Dermis blood vessel endothelial cell (primary cell): ENCODE results near the gene PRRX1. TPM values are rescaled to one million over a fixed set of nuclear protein-coding genes. Genes with fewer than 3 reads are reported as not detected.
A peak's percentile ranks its signal among the peaks of the same experiment; 100 is the strongest.

Experiments used
- DNase-seq: peaks from one replicate; pipeline ENCODE4 v3.0.0; 2010
- total RNA-seq: library from RNA; depleted of rRNA; stranded (reverse); fragments of >200 nt; gene quantifications from 2 replicates; pipeline ENCODE4 v1.2.3, GENCODE V29; 2014

Gene PRRX1
- total RNA-seq, 1 donor from 2014 or later, result 0.17 TPM

- DNase-seq, result no peak
Measured at GRCh38 chr1:170723518-170723917, 59.6 kb downstream of the PRRX1 start.

GRCh38 chr1:170725326-170725725 is 61.4 kb downstream of the PRRX1 start:
- DNase-seq, result no peak

GRCh38 chr1:170727963-170728362 is 64.0 kb downstream of the PRRX1 start:
- DNase-seq, result no peak

- DNase-seq, result no peak
Measured at GRCh38 chr1:170729225-170730002, 65.5 kb downstream of the PRRX1 start.

- no peak for DNase-seq
Measured at GRCh38 chr1:170730014-170730413, 66.1 kb downstream of the PRRX1 start.

- DNase-seq, result peak; percentile 59
Measured at GRCh38 chr1:170730438-170730837, 66.5 kb downstream of the PRRX1 start.

- no peak for DNase-seq
Measured at GRCh38 chr1:170731566-170732251, 67.8 kb downstream of the PRRX1 start.

GRCh38 chr1:170732252-170732588 is 68.3 kb downstream of the PRRX1 start:
- no peak for DNase-seq

- DNase-seq, result no peak
Measured at GRCh38 chr1:170734412-170735175, 70.7 kb downstream of the PRRX1 start.

GRCh38 chr1:170735366-170736263 is 71.7 kb downstream of the PRRX1 start:
- DNase-seq, result no peak

- DNase-seq, result no peak
Measured at GRCh38 chr1:170739803-170740202, 75.9 kb downstream of the PRRX1 start.

GRCh38 chr1:170741678-170742077 is 77.7 kb downstream of the PRRX1 start:
- DNase-seq, result no peak

- DNase-seq, result no peak
Measured at GRCh38 chr1:170742600-170742999, 78.7 kb downstream of the PRRX1 start.

GRCh38 chr1:170743083-170743482 is 79.2 kb downstream of the PRRX1 start:
- DNase-seq, result no peak

GRCh38 chr1:170749549-170749948 is 85.6 kb downstream of the PRRX1 start:
- no peak for DNase-seq

GRCh38 chr1:170749959-170750358 is 86.0 kb downstream of the PRRX1 start:
- DNase-seq, result no peak

- DNase-seq, result no peak
Measured at GRCh38 chr1:170755795-170756194, 91.9 kb downstream of the PRRX1 start.

- no peak for DNase-seq
Measured at GRCh38 chr1:170758992-170759391, 95.1 kb downstream of the PRRX1 start.

GRCh38 chr1:170765279-170765678 is 101.3 kb downstream of the PRRX1 start:
- DNase-seq, result no peak

GRCh38 chr1:170765712-170766330 is 101.9 kb downstream of the PRRX1 start:
- DNase-seq, result peak; percentile 41

- no peak for DNase-seq
Measured at GRCh38 chr1:170768929-170769328, 105.0 kb downstream of the PRRX1 start.

- DNase-seq, result no peak
Measured at GRCh38 chr1:170769691-170770090, 105.8 kb downstream of the PRRX1 start.
